Right renal pelvis (tissue), 4 donors: Measurements from ENCODE around the gene MAP4. TPM values are rescaled to one million over a fixed set of nuclear protein-coding genes. Genes with fewer than 3 reads are reported as not detected.
"Not testable (repeated sequence)": the region's sequence is repeated elsewhere in the genome, so short reads cannot be mapped to it uniquely, and the experiment has no call there.

Experiments
- DNase-seq, 4 donors: peaks; one replicate each; pipeline ENCODE4 v3.0.0-alpha.2; 2013; ENCODE audit warnings: low read depth in 4 of 4, low spot score in 3 of 4, missing footprints in 1 of 4
- polyA plus RNA-seq, 4 donors: library from polyadenylated mRNA; unstranded; fragments of 120-200 nt; gene quantifications; one replicate each; pipeline ENCODE4 v1.2.1, GENCODE V29; 2013; ENCODE audit not compliant: insufficient read length in 4 of 4

The MAP4 gene
- polyA plus RNA-seq, 4 donors: 181 to 188 (median 185) TPM

- no peak for DNase-seq
These were observed 166.3 kb downstream of the MAP4 start for GRCh38 chr3:47849699-47850563.

GRCh38 chr3:47849186-47849698 is 167.0 kb downstream of the MAP4 start:
- DNase-seq: no peak

GRCh38 chr3:47848599-47849117 is 167.6 kb downstream of the MAP4 start:
- no peak for DNase-seq

GRCh38 chr3:47847801-47848518 is 168.3 kb downstream of the MAP4 start:
- no peak for DNase-seq

- DNase-seq: no peak
These were observed 169.0 kb downstream of the MAP4 start for GRCh38 chr3:47847260-47847659.

GRCh38 chr3:47846880-47847248 is 169.4 kb downstream of the MAP4 start:
- no peak for DNase-seq

- DNase-seq: no peak
These were observed 169.9 kb downstream of the MAP4 start for GRCh38 chr3:47846186-47846879.

GRCh38 chr3:47841786-47842349 is 174.3 kb downstream of the MAP4 start:
- no peak for DNase-seq

GRCh38 chr3:47838503-47838902 is 177.7 kb downstream of the MAP4 start:
- no peak for DNase-seq

GRCh38 chr3:47836986-47837385 is 179.2 kb downstream of the MAP4 start:
- DNase-seq: no peak

- DNase-seq: not testable (repeated sequence)
These were observed 186.7 kb downstream of the MAP4 start for GRCh38 chr3:47829482-47829881.

- no peak for DNase-seq
These were observed 190.6 kb downstream of the MAP4 start for GRCh38 chr3:47825590-47825989.

GRCh38 chr3:47824541-47825473 is 191.4 kb downstream of the MAP4 start:
- DNase-seq: peak; percentile 59 to 78 (median 71)

- DNase-seq: no peak
These were observed 198.6 kb downstream of the MAP4 start for GRCh38 chr3:47817609-47818008.

- no peak for DNase-seq
These were observed 202.6 kb downstream of the MAP4 start for GRCh38 chr3:47813551-47814177.

- no peak for DNase-seq
These were observed 211.6 kb downstream of the MAP4 start for GRCh38 chr3:47804577-47804976.

- DNase-seq: peak in 2 of 4 donors; percentile 15 to 41
These were observed 212.7 kb downstream of the MAP4 start for GRCh38 chr3:47803480-47804025.

- DNase-seq: peak in 2 of 4 donors; percentile 79 to 81
These were observed 213.3 kb downstream of the MAP4 start, which contains the start of gene DHX30 for GRCh38 chr3:47802734-47803479. Gene DHX30, plus strand, starts transcription at chr3:47803138. Its CDS starts 7,546 bp downstream, at chr3:47810684.
